WTC11 (cell line): ENCODE measurements around the gene SUPT20H.

ENCODE experiments used
- ARID4B ChIP-seq: sonication (generic); formaldehyde crosslinking; IDR thresholded peaks from 2 replicates; pipeline ENCODE4 v1.8.0; 2023; ENCODE audit warnings: missing genetic modification reagents, mild to moderate bottlenecking, borderline replicate concordance
- ATF2 ChIP-seq: sonication (generic); formaldehyde crosslinking; IDR thresholded peaks from 2 replicates; pipeline ENCODE4 v1.8.1; 2022; ENCODE audit warnings: low read depth, missing genetic modification reagents, borderline replicate concordance
- CTCF ChIP-seq: fragments of 200-600 bp; IDR thresholded peaks from 2 replicates; pipeline ENCODE4 v1.8.0; 2022; ENCODE audit warnings: antibody characterized with exemption
- E2F4 ChIP-seq: sonication (generic); formaldehyde crosslinking; IDR thresholded peaks from 2 replicates; pipeline ENCODE4 v1.8.1; 2022; ENCODE audit warnings: low read depth, mild to moderate bottlenecking, moderate library complexity, missing genetic modification reagents, borderline replicate concordance
- ELF4 ChIP-seq: sonication (generic); formaldehyde crosslinking; IDR thresholded peaks from 2 replicates; pipeline ENCODE4 v1.8.1; 2022; ENCODE audit warnings: low read depth, mild to moderate bottlenecking, moderate library complexity, missing genetic modification reagents
- NR1H2 ChIP-seq: sonication (generic); formaldehyde crosslinking; IDR thresholded peaks from 2 replicates; pipeline ENCODE4 v1.9.0; 2021; ENCODE audit warnings: mild to moderate bottlenecking, moderate library complexity, missing genetic modification reagents
- NR2C2 ChIP-seq: sonication (generic); formaldehyde crosslinking; IDR thresholded peaks from 2 replicates; pipeline ENCODE4 v1.8.0; 2022; ENCODE audit warnings: mild to moderate bottlenecking, missing genetic modification reagents
- TCF7 ChIP-seq: sonication (generic); formaldehyde crosslinking; IDR thresholded peaks from 2 replicates; pipeline ENCODE4 v1.8.0; 2022; ENCODE audit warnings: mild to moderate bottlenecking, low read depth, missing genetic modification reagents, moderate library complexity
- TEAD1 ChIP-seq: sonication (generic); formaldehyde crosslinking; IDR thresholded peaks from 2 replicates; pipeline ENCODE4 v1.8.0; 2022; ENCODE audit warnings: mild to moderate bottlenecking, missing genetic modification reagents
- ZNF121 ChIP-seq: sonication (generic); formaldehyde crosslinking; IDR thresholded peaks from 2 replicates; pipeline ENCODE4 v1.8.0; 2023; ENCODE audit warnings: missing genetic modification reagents
- TF ChIP-seq, protein P1 (sequence below): sonication (generic); formaldehyde crosslinking; conservative IDR thresholded peaks from 2 replicates; pipeline ENCODE4 v1.8.1; 2023; ENCODE audit warnings: mild to moderate bottlenecking, low read depth, missing genetic modification reagents, moderate library complexity
- TF ChIP-seq, protein P2 (sequence below): sonication (generic); formaldehyde crosslinking; IDR thresholded peaks from 2 replicates; pipeline ENCODE4 v1.8.1; 2023; ENCODE audit warnings: mild to moderate bottlenecking, moderate library complexity, missing genetic modification reagents

DNA sequence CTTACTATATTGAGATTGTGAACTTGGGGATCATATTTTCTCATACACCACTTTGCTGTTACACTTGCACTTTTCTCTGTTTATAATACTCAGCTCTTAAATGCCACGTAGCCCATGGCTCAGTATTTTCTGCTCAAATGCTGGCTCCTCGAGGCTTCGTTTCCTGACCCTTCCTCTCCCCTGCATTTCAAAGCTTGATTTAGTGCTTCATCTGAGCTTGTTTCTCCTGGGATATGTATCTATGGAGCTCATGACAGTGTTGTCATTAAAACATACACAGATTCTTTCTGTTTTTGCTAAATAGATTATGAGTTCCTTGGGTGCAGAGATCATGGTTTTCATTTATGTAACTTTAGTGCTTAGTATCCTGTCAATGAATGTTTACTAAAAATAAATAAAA, 34.6 kb upstream of the SUPT20H start:
- TF ChIP-seq ZNF121 (CRISPR knock-in tag) (no peak), CTCF (no peak), ARID4B (no peak), NR2C2 (no peak), NR1H2 (CRISPR knock-in tag) (no peak), E2F4 (no peak), ELF4 (CRISPR knock-in tag) (no peak), ATF2 (CRISPR knock-in tag) (no peak), TEAD1 (CRISPR knock-in tag) (no peak), TCF7 (CRISPR knock-in tag) (no peak)
- TF ChIP-seq, protein P1, sequence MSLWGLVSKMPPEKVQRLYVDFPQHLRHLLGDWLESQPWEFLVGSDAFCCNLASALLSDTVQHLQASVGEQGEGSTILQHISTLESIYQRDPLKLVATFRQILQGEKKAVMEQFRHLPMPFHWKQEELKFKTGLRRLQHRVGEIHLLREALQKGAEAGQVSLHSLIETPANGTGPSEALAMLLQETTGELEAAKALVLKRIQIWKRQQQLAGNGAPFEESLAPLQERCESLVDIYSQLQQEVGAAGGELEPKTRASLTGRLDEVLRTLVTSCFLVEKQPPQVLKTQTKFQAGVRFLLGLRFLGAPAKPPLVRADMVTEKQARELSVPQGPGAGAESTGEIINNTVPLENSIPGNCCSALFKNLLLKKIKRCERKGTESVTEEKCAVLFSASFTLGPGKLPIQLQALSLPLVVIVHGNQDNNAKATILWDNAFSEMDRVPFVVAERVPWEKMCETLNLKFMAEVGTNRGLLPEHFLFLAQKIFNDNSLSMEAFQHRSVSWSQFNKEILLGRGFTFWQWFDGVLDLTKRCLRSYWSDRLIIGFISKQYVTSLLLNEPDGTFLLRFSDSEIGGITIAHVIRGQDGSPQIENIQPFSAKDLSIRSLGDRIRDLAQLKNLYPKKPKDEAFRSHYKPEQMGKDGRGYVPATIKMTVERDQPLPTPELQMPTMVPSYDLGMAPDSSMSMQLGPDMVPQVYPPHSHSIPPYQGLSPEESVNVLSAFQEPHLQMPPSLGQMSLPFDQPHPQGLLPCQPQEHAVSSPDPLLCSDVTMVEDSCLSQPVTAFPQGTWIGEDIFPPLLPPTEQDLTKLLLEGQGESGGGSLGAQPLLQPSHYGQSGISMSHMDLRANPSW (CRISPR knock-in tag) = no peak
- TF ChIP-seq, protein P2, sequence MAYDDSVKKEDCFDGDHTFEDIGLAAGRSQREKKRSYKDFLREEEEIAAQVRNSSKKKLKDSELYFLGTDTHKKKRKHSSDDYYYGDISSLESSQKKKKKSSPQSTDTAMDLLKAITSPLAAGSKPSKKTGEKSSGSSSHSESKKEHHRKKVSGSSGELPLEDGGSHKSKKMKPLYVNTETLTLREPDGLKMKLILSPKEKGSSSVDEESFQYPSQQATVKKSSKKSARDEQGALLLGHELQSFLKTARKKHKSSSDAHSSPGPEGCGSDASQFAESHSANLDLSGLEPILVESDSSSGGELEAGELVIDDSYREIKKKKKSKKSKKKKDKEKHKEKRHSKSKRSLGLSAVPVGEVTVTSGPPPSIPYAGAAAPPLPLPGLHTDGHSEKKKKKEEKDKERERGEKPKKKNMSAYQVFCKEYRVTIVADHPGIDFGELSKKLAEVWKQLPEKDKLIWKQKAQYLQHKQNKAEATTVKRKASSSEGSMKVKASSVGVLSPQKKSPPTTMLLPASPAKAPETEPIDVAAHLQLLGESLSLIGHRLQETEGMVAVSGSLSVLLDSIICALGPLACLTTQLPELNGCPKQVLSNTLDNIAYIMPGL = no peak
